ENCODE results near the gene CACNA1B.

GRCh38 chr9:138003485-138004190 is 126.1 kb downstream of the CACNA1B start:
- TF ChIP-seq, protein P1, sequence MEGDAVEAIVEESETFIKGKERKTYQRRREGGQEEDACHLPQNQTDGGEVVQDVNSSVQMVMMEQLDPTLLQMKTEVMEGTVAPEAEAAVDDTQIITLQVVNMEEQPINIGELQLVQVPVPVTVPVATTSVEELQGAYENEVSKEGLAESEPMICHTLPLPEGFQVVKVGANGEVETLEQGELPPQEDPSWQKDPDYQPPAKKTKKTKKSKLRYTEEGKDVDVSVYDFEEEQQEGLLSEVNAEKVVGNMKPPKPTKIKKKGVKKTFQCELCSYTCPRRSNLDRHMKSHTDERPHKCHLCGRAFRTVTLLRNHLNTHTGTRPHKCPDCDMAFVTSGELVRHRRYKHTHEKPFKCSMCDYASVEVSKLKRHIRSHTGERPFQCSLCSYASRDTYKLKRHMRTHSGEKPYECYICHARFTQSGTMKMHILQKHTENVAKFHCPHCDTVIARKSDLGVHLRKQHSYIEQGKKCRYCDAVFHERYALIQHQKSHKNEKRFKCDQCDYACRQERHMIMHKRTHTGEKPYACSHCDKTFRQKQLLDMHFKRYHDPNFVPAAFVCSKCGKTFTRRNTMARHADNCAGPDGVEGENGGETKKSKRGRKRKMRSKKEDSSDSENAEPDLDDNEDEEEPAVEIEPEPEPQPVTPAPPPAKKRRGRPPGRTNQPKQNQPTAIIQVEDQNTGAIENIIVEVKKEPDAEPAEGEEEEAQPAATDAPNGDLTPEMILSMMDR (IDR thresholded peaks at IDR 0.05; ENCODE audit: insufficient read depth, low read length): no peak
- no peak for TF ChIP-seq POLR2AphosphoS5 (IDR thresholded peaks at IDR 0.05; ENCODE audit: low read depth)
